Measurements from ENCODE around the gene TNIK.

Gene TNIK

DNA sequence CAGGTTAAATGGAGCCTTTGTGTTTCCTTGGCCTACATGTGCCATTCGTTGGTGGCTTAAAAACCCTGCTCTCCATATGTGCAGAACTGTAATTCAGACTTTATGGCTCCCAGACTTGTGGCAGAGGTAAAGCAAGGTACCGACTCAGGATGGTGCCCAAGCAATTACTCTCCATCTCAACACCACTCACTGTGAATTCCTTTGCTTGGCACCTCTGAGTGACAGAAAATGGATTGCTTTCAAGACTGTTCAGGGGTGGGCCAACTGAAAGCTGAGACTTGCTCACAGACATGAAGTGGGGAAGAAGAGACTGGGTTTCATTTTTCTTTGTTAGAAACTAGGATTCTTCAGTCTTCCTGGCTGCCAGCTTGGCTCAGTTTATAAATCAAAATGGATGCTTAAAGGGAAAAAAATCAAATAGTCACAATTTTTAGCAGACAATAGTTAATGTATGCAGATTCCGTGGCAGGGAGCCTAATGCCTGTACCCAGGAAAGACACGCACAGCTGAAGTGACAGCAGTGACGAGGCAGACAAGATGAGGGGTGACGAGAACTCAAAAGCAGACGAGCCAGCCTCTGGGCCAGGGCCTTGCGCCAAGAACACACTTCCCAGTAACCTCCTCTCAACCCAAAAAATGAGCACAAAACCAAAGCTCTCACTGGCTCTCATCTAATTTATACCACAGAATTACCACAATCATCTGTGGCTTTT lies 225.8 kb downstream of the TNIK start:
- DNase-seq (ENCODE audit: low spot score) = no peak

DNA sequence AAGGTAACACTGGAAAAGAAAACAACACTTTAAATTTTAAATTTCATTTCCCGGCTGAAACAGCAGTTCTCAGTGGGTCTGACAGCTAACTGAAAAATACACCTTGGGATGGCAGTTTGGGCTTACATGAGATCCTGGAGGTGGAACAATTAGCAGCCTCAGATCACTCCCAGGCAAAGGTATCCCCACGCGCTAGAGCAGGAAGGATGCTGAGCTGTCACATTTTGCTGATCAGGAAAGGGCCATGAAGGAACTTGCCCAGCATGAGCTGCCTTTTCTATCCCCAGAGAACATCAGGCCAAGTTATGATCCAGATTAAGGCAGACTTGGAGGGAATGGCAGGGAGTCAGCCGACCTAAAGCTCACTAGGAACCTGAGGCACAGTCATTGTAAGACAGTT lies 228.8 kb downstream of the TNIK start:
- no peak for FAIRE-seq
- DNase-seq (ENCODE audit: low spot score) = no peak

More for the DNA sequence above, 225.8 kb downstream of the TNIK start:
- no peak for FAIRE-seq

DNA sequence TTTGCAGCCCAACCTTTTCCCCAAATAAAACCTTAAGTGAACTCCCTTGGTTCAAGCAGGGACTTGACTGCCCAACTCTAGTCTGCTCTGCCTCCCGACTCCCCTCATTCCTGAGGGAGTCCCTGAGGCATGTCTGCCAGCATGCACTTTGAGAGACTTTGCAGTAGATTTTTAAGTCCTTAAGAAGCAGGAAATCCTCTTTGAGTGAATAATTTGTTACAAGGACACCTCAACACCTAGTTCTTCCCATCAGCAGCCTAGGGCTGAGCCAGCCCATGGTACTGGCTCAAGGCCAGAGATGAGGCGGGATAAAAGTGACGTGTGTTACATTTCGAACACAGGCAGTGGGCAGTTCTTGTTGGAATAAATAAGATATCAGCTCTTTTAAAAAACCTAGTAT lies 229.3 kb downstream of the TNIK start:
- DNase-seq (ENCODE audit: low spot score) = no peak
- no peak for FAIRE-seq

DNA sequence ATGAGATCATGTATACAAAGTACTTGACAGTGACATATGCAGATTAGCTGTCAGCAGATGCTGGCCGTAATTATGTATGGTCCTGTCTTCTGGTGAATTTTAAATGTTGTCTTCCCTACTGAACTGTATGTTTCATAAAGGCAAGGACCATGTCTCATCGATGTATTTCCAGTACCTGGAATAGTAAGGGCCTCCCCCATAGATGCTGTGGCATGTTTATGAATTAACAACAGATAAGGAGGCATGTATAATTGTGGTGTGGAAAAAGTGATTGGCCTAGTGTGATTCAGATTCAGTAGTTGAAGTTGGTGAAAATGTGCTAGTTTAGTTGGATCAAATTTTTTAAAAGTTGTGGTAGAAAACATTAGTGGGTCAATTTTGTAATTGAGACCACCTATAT lies 231.0 kb downstream of the TNIK start:
- DNase-seq (ENCODE audit: low spot score) (no peak), FAIRE-seq (no peak)

DNA sequence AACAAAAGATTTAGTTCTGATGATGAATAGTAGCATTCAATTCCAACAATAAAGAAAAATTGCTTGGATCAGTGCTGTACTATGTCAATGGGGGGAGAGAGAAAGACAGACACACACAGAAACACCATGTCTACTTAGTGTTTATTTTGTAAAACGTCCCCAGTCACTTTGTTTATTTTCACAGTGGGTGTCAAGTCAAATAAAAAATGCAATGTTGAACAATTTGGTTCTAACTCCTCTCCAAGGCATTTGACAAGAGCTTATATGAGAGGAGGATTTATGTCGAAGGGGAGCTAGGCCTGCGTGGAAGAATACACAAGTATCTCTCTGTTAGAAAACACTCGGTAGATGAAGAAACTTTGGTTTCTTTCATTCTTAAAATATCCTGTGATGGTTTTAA lies 232.0 kb downstream of the TNIK start:
- FAIRE-seq = no peak
- DNase-seq (ENCODE audit: low spot score) = no peak

DNA sequence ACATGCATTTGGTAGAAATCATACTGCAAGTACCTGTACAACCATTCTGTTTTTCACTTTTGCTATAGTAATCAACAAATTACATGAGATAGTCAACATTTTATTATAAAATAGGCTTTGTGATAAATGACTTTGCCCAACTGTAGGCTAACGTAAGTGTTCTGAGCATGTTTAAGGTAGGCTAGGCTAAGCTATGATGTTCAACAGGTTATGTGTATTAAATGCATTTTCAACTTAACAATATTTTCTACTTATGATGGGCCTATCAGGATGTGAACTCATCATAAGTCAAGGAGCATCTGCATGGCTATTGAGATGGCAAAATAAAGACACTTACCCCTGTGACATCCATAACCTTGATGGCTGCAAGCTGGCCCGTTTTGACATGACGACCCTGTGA lies 232.4 kb downstream of the TNIK start:
- DNase-seq (ENCODE audit: low spot score) = no peak
- no peak for FAIRE-seq

DNA sequence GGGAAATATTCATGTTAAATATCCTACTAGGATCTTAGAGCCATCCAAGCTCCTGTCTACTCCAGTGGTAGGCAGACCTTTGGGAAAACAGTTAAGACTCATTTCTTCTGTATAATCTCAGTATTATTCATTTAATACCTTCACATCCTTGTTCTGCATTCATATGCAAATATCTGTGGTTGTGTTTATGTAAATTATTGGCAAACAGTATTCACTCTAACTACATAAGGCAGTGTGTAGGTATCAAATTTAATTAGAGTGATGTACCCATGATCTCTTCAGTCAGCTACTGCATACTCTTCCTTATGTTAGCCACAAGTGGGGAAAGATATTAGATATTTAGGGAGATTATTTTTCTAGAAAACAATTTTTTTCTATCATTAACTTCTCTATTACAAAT lies 232.8 kb downstream of the TNIK start:
- DNase-seq (ENCODE audit: low spot score) (no peak), FAIRE-seq (no peak)

DNA sequence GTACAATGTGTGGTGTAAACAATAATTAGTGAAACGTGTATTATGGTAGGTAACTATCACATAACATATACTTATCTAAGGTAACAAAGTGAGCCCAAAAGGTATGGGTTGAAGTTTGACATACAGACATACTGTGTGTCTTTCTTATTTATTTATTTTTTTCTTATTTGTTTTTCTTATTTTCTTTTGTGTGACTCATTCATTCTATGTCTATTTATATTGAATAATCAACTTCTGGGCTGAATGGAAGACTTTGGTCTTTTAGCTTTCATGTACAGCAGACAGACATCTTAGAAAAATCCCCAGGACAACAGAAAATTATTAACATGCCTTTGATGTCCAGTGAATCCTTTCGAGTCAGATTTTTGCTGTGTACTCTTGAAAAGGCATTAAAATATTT lies 233.4 kb downstream of the TNIK start:
- FAIRE-seq (no peak), DNase-seq (ENCODE audit: low spot score) (no peak)

DNA sequence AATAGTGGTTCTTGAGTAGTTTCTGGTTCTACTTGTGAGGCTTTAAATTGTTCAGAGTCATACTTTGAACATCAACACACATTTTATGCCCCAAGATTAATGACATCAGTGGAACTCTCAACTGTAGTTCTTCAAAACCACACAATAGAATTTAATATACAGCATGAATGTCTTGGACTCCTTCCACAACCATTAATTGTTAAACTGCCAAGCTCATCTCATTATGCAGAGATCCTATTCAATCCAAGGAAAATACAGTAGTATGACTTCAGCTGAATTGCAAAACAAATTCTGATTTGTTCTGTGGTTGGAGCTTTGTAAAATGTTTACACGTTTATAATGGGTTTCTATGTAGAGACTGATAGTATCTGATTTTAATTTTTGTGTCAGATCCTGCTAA lies 234.5 kb downstream of the TNIK start:
- FAIRE-seq = no peak

DNA sequence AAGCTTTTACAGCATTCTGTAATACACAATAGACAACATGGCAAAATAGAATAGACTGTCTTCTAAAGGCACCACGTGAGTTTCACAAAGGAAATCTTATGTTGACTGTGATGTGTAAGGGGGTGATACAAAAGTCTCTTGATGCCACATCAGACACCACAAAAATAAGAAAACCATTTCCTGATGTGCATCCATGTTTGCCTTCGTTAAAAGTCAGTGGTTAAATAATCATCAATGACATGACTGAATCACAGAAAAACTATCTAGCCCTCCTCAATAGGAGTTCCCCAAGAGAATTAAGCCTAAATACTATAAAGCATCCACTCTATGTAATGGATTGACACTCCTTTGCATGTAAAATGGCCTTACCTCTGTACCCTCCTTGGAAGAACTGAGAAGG lies 235.0 kb downstream of the TNIK start:
- no peak for DNase-seq (ENCODE audit: low spot score)
- no peak for FAIRE-seq

More for the DNA sequence above, 234.5 kb downstream of the TNIK start:
- no peak for DNase-seq (ENCODE audit: low spot score)

DNA sequence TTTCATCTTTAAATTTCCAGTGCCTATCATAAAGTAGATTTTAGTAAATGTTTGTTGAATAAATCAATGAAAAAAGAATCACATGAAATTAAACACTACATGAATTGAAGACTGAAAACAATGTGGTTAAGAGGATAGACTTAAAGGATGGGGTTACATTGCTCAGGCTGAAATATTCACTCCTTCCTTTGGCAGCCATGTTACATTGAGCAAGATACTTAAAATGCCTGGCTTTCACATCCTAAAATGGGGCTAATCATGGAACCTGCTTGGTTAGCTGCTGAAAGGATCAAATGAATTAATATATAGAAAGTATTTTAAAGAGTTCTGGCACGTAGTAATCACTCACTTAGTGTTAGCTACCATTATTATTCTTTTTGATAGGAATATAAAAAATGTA lies 236.8 kb downstream of the TNIK start:
- no peak for DNase-seq (ENCODE audit: low spot score)
- no peak for FAIRE-seq

DNA sequence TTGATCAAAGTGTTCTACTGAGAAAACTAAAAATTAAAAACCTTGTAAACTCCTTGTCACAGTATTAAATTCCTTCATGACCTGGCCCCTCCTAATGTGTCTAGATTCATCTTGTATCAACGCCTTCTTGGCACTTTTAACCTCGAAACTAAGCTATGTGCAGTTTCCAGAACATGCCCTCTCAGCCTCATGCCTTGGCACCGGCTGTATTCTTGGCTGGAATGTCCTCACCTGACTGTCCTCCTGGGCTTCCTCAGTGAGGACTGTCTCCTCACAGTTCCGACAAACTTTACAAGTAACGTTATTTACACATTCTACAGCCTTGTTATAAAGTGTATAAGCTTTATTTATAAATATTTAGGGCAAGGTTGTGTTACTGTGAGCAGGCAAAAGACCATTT lies 237.2 kb downstream of the TNIK start:
- no peak for DNase-seq (ENCODE audit: low spot score)
- no peak for FAIRE-seq

DNA sequence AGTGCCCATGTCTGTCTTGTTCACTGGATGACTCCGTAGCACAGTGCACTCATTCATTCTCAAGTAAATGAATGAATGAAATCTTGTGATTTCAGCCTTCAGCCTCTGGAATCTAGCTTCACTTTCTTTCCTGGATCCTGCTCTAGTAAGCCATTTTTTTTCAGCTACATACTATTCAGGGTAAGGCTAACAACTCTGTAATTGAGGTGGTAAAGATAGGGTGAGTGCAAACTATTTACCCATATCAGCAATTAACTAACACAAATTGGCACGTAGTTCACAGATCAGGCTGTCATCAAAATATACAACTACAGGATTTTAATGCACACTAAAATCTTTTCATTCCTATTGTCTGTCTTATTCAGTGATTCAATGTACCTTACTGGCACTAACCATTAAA lies 238.6 kb downstream of the TNIK start:
- DNase-seq (ENCODE audit: low spot score) = no peak
- FAIRE-seq = no peak

DNA sequence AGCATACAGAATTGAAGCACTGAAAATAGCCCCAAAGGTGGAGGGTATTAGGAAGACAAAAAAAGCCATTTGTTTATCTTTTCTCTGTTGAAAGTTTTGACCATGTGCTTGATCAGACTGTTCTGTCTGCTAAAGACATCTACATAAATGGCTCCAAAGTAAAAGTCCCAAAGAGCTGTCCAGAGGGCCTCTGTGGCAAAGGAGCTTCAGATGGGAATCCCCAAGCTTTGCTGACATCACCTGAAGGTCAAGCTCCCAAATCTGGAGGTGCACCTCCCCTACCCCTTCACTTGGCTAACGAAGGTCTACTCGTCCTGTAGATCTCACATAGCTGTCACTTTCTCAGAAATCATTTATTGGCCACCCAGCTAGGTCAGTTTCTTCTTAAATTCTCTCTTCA lies 239.1 kb downstream of the TNIK start:
- FAIRE-seq = no peak
- no peak for DNase-seq (ENCODE audit: low spot score)

DNA sequence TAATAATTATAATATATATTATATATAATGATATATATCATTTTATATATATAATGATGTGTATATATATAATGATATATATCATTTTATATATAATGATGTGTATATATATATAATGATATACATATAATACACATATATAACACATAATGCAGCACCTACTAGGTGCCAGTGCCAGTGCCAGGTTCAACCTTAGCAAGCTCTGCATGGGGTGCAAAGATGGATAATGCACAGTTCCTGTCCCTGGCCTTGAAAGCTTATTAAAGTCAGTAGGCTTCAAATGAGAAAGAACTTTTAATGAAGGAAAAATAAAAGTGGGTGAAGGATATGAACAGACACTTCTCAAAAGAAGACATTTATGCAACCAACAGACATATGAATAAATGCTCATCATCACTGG lies 240.9 kb downstream of the TNIK start:
- DNase-seq (ENCODE audit: low spot score) (no peak), FAIRE-seq (no peak)

DNA sequence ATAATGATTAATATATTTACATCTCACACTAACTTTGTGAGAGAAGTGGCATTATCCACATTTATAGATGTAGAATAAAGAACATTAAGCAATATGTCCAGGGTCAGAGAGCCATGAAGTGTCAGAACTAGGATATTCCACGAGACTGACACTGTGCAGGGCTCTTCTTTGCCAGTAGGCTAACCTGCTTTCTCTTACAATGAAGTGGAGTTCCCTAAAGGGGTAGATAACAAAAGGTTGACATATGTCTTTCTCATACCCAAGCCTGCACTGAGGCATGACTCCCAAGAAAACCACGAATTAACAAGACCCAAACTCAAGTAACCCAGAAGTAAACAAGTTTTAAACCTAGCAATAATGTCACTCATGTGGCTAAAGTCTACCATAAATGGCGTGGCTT lies 242.1 kb downstream of the TNIK start:
- no peak for FAIRE-seq
- no peak for DNase-seq (ENCODE audit: low spot score)

DNA sequence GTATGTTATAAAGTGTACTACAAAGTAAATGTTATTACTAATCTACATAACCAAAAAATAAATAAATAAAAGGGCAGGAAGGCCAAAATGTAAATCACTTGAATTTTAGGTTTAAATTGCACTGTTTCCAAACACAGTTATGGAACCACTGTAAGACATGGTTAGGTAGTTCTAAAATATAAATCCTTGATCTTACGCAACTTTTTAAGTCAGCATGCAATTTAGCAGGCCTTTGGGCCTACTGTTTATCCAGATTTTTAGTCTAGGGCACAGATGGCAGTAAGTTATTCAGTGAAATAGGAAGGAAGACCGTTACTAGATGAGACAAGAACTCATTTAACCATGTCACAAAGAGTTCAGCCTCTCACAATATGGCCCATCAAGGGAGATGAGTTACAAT lies 246.3 kb downstream of the TNIK start:
- no peak for FAIRE-seq
- no peak for DNase-seq (ENCODE audit: low spot score)

DNA sequence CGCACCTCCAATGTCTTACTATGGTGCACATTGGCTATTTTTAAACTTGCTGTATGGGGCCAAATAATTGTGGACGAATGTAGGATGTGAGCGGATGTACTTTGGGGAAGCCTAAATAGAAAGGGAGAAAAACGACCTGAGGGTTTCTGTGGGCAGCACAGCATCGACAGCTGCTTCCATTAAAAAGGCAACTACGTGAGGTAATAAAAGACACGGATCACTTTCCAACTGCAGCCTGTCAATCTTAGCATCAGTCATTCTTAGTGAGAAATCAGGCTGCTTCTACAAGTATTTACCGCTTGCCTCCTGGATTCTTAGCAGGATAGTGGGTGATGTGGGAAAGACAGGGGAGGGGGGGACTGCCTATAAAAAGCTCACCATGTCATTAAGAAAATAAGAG lies 247.0 kb downstream of the TNIK start:
- DNase-seq (ENCODE audit: low spot score) = no peak
- no peak for FAIRE-seq

DNA sequence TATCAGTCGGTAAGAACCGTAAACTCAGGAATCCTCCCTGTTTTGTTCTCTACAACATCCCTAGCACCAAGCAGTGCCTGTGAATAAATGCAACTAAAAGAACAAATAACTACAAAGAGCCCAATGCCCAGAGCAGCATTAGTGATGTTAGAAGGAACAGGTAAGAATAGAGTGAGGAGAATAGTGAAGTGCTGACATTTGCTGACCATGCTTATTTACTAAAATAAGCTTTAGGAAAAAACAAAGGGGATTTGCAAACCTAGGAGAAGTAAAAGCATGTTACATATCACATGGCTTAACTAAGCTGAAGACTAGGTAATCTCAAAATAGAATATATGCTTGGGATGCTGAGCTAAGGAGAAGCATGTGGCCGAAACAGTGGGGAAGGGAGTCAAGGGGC lies 247.6 kb downstream of the TNIK start:
- FAIRE-seq = no peak

DNA sequence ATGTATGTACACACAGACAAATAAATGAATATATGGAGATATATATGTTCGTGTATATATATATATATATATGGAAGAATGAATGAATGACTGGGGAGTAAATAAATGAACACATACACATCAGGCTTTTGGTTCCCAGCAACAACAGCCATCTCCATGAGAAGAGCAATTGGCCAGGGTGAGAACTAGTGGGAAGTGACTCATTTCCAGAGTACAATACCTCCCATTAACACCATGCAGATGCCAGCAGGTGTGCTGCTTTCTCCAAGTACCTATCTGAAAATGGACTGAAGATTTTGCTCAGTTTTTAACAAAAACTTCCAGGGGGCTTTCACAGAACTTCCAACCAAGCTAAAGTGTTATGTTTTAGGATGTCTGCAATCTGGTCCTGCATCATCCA lies 253.9 kb downstream of the TNIK start:
- FAIRE-seq (no peak), DNase-seq (ENCODE audit: low spot score) (no peak)

More for the DNA sequence above, 247.6 kb downstream of the TNIK start:
- no peak for DNase-seq (ENCODE audit: low spot score)

DNA sequence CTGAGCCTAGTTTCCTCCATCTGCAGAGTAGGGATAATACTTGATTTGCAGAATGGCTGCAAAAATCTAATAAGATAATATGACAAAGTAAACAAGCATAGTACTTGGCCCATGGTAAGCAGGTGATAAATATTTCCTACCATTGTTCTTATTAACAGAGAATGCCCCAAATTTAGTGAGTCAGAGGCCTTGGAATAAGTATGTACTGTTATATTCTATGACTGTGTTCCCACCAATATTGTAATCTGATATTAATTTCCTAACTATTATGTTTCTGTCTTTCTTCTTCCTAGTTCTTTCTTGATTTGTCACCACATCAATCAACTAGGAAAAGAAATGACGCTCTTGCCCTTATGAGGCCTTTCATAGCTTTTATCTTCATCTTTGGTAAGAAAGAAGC lies 255.3 kb downstream of the TNIK start:
- DNase-seq (ENCODE audit: low spot score) (no peak), FAIRE-seq (no peak)

DNA sequence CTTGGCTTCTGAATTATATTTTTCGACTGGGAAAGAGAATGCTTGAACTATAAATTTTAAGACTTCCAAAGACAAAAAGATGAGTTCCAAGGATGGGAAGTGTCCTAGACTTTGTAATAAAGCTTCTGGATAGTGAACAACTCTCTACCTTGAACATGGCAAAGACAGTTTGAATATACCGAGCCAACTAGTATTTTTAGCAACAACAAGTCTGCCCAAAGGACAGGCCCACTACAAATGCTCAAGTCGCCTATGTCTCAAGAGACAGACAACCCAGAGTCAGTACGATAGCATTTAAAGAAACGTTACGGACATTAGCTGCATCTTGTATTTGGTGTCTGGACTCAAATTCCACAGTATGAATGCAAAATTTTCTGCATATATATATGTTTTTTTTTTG lies 258.4 kb downstream of the TNIK start:
- FAIRE-seq (no peak), DNase-seq (ENCODE audit: low spot score) (no peak)

DNA sequence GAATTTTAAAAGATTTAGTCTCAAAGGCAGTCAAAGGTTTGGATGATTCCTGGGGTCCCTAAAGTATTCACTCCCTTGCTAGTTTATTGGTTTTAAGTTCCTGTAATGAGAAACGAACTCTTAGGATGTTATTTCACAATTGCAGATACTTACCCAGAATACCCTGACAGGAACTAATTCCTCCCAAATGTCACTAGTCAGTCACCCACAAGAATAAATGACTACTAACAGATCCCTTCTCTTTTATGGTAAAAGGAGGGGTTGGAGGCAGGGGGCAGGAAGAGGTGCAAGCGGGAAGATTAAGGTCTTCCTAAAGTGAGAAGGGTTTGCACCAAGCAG lies 259.5 kb downstream of the TNIK start:
- DNase-seq (ENCODE audit: low spot score) (no peak), FAIRE-seq (no peak)

All from RCC 7860 (cell line).